Measurements from ENCODE around the gene LARP4. TPM values are rescaled to one million over a fixed set of nuclear protein-coding genes. Genes with fewer than 3 reads are reported as not detected.
"Not testable (repeated sequence)": the region's sequence is repeated elsewhere in the genome, so short reads cannot be mapped to it uniquely, and the experiment has no call there.

LARP4 gene
- total RNA-seq, 1 donor from 2014 or later = 48.2 TPM

DNA sequence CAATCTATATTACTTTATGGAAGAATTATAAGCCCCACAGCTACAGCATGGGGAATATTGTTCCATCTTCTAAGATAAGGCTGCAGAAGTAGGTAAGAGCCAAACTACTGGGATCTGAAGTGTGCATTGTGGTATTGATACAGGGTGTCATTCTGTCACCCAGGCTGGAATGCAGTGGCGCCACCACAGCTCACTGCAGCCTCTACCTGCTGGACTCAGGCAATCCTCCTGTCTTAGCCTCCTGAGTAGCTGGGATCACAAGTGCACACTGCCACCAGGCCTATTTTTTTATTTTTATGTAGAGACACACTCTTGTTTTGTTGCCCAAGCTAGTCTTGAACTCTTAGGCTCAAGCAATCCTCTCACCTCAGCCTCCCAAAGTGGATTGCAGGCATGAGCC lies 82.8 kb downstream of the LARP4 start:
- Mint-ChIP-seq H3K27me3 (ENCODE audit: unreplicated experiment) (no peaks in the 10 kb centered on the region), H3K9me3 (ENCODE audit: unreplicated experiment) (no peaks in the 10 kb centered on the region), H3K36me3 (ENCODE audit: unreplicated experiment) (peaks cover 7% of the 10 kb centered on the region), H3K4me1 (ENCODE audit: unreplicated experiment) (no peaks in the 10 kb centered on the region), H3K27ac (ENCODE audit: unreplicated experiment) (no peak overlapping the region), H3K4me3 (ENCODE audit: unreplicated experiment) (no peak overlapping the region)
- TF ChIP-seq, protein P1, sequence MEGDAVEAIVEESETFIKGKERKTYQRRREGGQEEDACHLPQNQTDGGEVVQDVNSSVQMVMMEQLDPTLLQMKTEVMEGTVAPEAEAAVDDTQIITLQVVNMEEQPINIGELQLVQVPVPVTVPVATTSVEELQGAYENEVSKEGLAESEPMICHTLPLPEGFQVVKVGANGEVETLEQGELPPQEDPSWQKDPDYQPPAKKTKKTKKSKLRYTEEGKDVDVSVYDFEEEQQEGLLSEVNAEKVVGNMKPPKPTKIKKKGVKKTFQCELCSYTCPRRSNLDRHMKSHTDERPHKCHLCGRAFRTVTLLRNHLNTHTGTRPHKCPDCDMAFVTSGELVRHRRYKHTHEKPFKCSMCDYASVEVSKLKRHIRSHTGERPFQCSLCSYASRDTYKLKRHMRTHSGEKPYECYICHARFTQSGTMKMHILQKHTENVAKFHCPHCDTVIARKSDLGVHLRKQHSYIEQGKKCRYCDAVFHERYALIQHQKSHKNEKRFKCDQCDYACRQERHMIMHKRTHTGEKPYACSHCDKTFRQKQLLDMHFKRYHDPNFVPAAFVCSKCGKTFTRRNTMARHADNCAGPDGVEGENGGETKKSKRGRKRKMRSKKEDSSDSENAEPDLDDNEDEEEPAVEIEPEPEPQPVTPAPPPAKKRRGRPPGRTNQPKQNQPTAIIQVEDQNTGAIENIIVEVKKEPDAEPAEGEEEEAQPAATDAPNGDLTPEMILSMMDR (IDR thresholded peaks at IDR 0.05) = no peak
- no peak for DNase-seq (ENCODE audit: extremely low spot score, unreplicated experiment)

DNA sequence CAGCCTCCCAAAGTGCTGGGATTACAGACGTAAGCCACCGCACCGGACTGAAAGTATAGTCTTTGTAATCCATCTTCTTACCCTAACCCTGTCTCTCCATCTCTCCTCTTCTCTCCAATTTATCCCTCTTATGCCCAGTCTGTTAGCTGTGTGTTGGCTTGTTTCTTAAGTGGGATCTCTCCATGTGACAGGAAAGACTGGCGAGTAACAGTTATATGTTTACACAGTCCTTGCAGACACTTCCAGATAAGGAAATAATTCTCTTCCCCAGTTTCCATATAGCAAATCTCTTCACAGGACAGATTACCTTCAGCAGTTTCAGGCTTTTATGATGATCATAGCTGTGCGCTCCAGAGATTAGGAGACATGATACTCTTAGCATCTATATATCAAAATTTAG lies 88.1 kb downstream of the LARP4 start:
- Mint-ChIP-seq H3K36me3 (ENCODE audit: unreplicated experiment) (no peaks in the 10 kb centered on the region), H3K27me3 (ENCODE audit: unreplicated experiment) (no peaks in the 10 kb centered on the region), H3K4me1 (ENCODE audit: unreplicated experiment) (peaks cover 3% of the 10 kb centered on the region), H3K9me3 (ENCODE audit: unreplicated experiment) (peaks cover 10% of the 10 kb centered on the region), H3K27ac (ENCODE audit: unreplicated experiment) (no peak overlapping the region), H3K4me3 (ENCODE audit: unreplicated experiment) (no peak overlapping the region)
- TF ChIP-seq, protein P1 (IDR thresholded peaks at IDR 0.05) = no peak
- no peak for DNase-seq (ENCODE audit: extremely low spot score, unreplicated experiment)

DNA sequence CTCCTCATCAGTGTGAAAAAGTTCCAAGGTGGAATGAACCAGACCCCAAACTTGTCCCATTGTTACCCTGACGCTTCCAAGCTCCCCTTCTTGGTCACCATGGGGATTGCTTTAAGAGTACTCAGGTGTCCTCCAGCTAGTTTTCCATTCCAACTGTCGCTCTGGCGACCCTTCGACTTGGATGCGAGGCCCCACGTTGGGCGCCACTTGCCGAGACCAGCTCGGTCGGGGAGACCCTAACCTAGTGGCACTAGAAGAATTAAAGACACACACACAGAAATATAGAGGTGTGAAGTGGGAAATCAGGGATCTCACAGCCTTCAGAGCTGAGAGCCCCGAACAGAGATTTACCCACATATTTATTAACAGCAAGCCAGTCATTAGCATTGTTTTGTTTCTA lies 97.4 kb downstream of the LARP4 start:
- not testable (repeated sequence) for H3K27me3 Mint-ChIP-seq (ENCODE audit: unreplicated experiment); DNase-seq (ENCODE audit: extremely low spot score, unreplicated experiment); H3K27ac Mint-ChIP-seq (ENCODE audit: unreplicated experiment); H3K4me3 Mint-ChIP-seq (ENCODE audit: unreplicated experiment); H3K36me3 Mint-ChIP-seq (ENCODE audit: unreplicated experiment); H3K4me1 Mint-ChIP-seq (ENCODE audit: unreplicated experiment)
- H3K9me3 Mint-ChIP-seq (ENCODE audit: unreplicated experiment) = peaks cover 34% of the 10 kb centered on the region

DNA sequence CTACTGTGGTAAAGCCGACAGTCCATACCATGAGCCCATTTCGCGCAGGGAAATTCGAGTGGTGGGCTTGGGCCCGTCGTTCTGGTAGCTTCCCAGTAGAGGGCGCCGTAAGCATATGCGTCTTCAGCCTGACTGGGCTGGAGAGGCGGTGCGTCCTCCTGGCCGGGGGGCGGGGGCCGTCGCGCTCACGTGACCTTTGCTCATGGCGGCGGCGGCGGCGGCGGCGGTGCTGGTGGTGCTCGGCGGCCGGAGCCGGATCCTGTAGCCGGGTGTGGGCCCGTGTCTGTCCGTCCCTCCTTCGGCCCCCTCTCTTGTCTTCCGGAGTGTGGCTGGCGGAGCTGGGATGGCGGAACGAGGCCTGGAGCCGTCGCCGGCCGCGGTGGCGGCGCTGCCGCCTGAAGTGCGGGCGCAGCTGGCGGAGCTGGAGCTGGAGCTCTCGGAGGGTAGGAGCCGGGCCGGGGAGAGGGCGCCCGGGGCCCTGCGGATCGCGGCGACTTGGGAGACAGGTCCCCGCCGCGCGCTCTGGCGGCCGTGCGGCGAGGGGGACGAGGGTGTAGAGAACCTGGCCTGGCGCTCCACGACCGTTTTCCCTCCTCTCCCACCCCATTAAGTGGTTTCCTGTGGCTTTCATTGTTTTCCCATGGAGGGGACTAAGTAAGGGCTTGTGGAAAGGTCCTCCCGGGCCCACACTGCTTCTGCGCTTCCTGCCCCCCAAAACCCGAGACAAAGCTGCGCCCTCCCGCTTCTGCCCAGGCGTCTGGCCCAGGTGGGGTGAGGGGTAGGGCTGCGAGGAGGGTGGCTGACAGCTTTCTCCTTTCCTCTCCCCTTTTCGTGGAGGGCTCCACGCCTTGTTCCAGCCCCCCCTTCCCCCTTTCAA lies 104.4 kb downstream of the LARP4 start, which contains the start of gene DIP2B:
Gene DIP2B (plus strand): TSS at position 188 of the 877 bp plus-strand sequence. CDS start 156 bp downstream, at position 344.
- Mint-ChIP-seq H3K27ac (ENCODE audit: unreplicated experiment) (peak within 1 kb of the TSS; percentile 91), H3K27me3 (ENCODE audit: unreplicated experiment) (no peaks in the 10 kb centered on the region), H3K9me3 (ENCODE audit: unreplicated experiment) (no peaks in the 10 kb centered on the region), H3K4me1 (ENCODE audit: unreplicated experiment) (peaks cover 34% of the 10 kb centered on the region), H3K36me3 (ENCODE audit: unreplicated experiment) (no peaks in the 10 kb centered on the region), H3K4me3 (ENCODE audit: unreplicated experiment) (peak within 1 kb of the TSS; percentile 96)
- TF ChIP-seq, protein P1 (IDR thresholded peaks at IDR 0.05) = peak; percentile 94
- peak; percentile 98 for DNase-seq (ENCODE audit: extremely low spot score, unreplicated experiment)

DNA sequence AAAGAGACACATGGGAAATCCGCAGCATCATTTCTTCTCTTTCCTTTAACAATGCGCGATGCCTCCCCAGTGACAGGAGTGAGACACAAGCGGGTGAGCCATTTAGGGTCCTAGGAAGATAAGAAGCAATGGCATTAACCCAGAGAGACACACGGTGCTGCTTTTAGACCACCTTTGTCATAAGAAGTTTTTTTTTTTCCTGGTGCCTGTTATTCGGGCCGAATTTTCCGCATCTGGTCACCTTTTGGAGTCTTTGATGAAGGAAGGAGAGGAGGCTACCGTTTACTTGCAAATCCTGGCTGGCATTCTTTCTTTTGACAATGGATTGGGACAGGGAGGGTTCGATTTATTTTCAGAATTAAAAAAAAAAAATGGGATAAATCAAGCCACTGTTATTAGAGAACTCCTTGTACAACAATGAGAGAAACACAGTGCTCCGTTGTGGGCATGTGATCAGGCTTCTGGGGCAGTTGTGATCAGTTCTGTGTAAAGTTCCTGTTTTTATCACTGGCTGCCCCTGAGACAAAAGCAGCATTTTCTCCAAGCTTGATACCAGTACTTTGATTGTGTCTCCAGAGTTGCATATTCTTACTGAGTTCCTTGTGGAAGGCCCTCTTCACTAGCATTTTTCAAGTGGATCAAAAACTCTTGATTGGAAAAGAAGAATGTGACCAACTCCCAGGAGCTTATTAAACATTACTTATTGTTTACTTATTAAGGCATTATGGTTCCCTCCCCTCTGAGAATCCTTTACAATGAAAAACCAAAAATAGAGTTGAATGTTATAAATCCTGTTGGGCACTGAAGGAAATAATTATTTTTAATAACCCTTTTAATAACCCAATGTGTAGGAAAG lies 105.2 kb downstream of the LARP4 start:
- H3K4me3 Mint-ChIP-seq (ENCODE audit: unreplicated experiment) = peak overlapping the region; percentile 96
- peaks cover 34% of the 10 kb centered on the region for H3K4me1 Mint-ChIP-seq (ENCODE audit: unreplicated experiment)
- peak overlapping the region; percentile 91 for H3K27ac Mint-ChIP-seq (ENCODE audit: unreplicated experiment)
- no peak for DNase-seq (ENCODE audit: extremely low spot score, unreplicated experiment)
- TF ChIP-seq, protein P1 (IDR thresholded peaks at IDR 0.05) = no peak
- no peaks in the 10 kb centered on the region for H3K27me3 Mint-ChIP-seq (ENCODE audit: unreplicated experiment)
- H3K36me3 Mint-ChIP-seq (ENCODE audit: unreplicated experiment) = no peaks in the 10 kb centered on the region
- no peaks in the 10 kb centered on the region for H3K9me3 Mint-ChIP-seq (ENCODE audit: unreplicated experiment)
